H9 (cell line): ENCODE measurements around the gene MTHFD2. TPM values are rescaled to one million over a fixed set of nuclear protein-coding genes. Genes with fewer than 3 reads are reported as not detected.

ENCODE experiments used
- DNase-seq: peaks from one replicate; pipeline ENCODE4 v3.0.0-alpha.2; 2017
- H2AFZ ChIP-seq: one replicate; pipeline ENCODE4 v1.6.1; 2013; ENCODE audit warnings: mild to moderate bottlenecking, low read length, control low read depth, moderate library complexity
- H2AK5ac ChIP-seq: 2 replicates; pipeline ENCODE4 v1.6.1; 2013; ENCODE audit warnings: low read length, control low read depth, mixed read lengths; ENCODE audit not compliant: insufficient read length
- H2BK120ac ChIP-seq: one replicate; pipeline ENCODE4 v1.6.1; 2013; ENCODE audit warnings: low read depth, mild to moderate bottlenecking, low read length, control low read depth, inconsistent platforms; ENCODE audit not compliant: poor library complexity, severe bottlenecking
- H2BK12ac ChIP-seq: 2 replicates; pipeline ENCODE4 v1.6.1; 2013; ENCODE audit warnings: low read length, control low read depth, mixed read lengths, low read depth; ENCODE audit not compliant: insufficient read length
- H2BK15ac ChIP-seq: 2 replicates; pipeline ENCODE4 v1.6.1; 2013; ENCODE audit warnings: low read depth, low read length, control low read depth
- H2BK20ac ChIP-seq: one replicate; pipeline ENCODE4 v1.6.1; 2013; ENCODE audit warnings: low read depth, mild to moderate bottlenecking, low read length, control low read depth, inconsistent platforms; ENCODE audit not compliant: poor library complexity, severe bottlenecking
- H2BK5ac ChIP-seq: 2 replicates; pipeline ENCODE4 v1.6.1; 2013; ENCODE audit warnings: low read length, control low read depth, mixed read lengths; ENCODE audit not compliant: insufficient read length
- H3K14ac ChIP-seq: 2 replicates; pipeline ENCODE4 v1.6.1; 2013; ENCODE audit warnings: low read length, control low read depth; ENCODE audit not compliant: insufficient read depth
- H3K18ac ChIP-seq: 2 replicates; pipeline ENCODE4 v1.6.1; 2013; ENCODE audit warnings: low read depth, mild to moderate bottlenecking, mixed read lengths, low read length, control low read depth; ENCODE audit not compliant: insufficient read length
- H3K23ac ChIP-seq: 2 replicates; pipeline ENCODE4 v1.6.1; 2013; ENCODE audit warnings: low read length, control low read depth, mixed read lengths, low read depth; ENCODE audit not compliant: insufficient read length
- H3K23me2 ChIP-seq: 2 replicates; pipeline ENCODE4 v1.6.1; 2013; ENCODE audit warnings: low read depth, mild to moderate bottlenecking, mixed read lengths, low read length, control low read depth; ENCODE audit not compliant: insufficient read length, poor library complexity, severe bottlenecking
- H3K27ac ChIP-seq: 2 replicates; pipeline ENCODE4 v1.5.1; 2013; ENCODE audit warnings: low read length, control low read depth, mixed read lengths, low read depth; ENCODE audit not compliant: insufficient read length
- H3K27me3 ChIP-seq: 2 replicates; pipeline ENCODE4 v1.6.1; 2013; ENCODE audit warnings: low read length, control low read depth, inconsistent platforms; ENCODE audit not compliant: insufficient read depth
- H3K4ac ChIP-seq: 2 replicates; pipeline ENCODE4 v1.6.1; 2013; ENCODE audit warnings: low read depth, mild to moderate bottlenecking, control low read depth, inconsistent platforms, low read length, moderate library complexity
- H3K4me1 ChIP-seq: 2 replicates; pipeline ENCODE4 v1.6.1; 2013; ENCODE audit warnings: low read length, control low read depth, inconsistent platforms; ENCODE audit not compliant: insufficient read depth
- H3K4me2 ChIP-seq: 2 replicates; pipeline ENCODE4 v1.6.1; 2013; ENCODE audit warnings: low read length, control low read depth, mixed read lengths; ENCODE audit not compliant: insufficient read length, insufficient read depth
- H3K56ac ChIP-seq: 2 replicates; pipeline ENCODE4 v1.6.1; 2013; ENCODE audit warnings: low read depth, mild to moderate bottlenecking, mixed read lengths, low read length, control low read depth; ENCODE audit not compliant: insufficient read length
- H3K79me1 ChIP-seq: 2 replicates; pipeline ENCODE4 v1.6.1; 2013; ENCODE audit warnings: low read depth, mild to moderate bottlenecking, moderate library complexity, low read length, control low read depth, inconsistent platforms; ENCODE audit not compliant: insufficient read depth, poor library complexity, severe bottlenecking
- H3K79me2 ChIP-seq: 2 replicates; pipeline ENCODE4 v1.6.1; 2013; ENCODE audit warnings: low read length, control low read depth, inconsistent platforms; ENCODE audit not compliant: insufficient read depth
- H3K9ac ChIP-seq: 2 replicates; pipeline ENCODE4 v1.6.1; 2013; ENCODE audit warnings: low read length, control low read depth, mixed read lengths; ENCODE audit not compliant: insufficient read length; ENCODE audit errors: extremely low read depth
- H3K9me3 ChIP-seq: one replicate; pipeline ENCODE4 v1.6.1; 2013; ENCODE audit warnings: low read depth, low read length, inconsistent platforms; ENCODE audit not compliant: control insufficient read depth
- H3T11ph ChIP-seq: one replicate; pipeline ENCODE4 v1.6.1; 2013; ENCODE audit warnings: mild to moderate bottlenecking, low read length, control low read depth, inconsistent platforms
- H4K20me1 ChIP-seq: one replicate; pipeline ENCODE4 v1.6.1; 2013; ENCODE audit not compliant: control insufficient read depth, insufficient read length, insufficient read depth
- H4K5ac ChIP-seq: 2 replicates; pipeline ENCODE4 v1.6.1; 2013; ENCODE audit warnings: low read depth, mild to moderate bottlenecking, mixed read lengths, low read length, control low read depth; ENCODE audit not compliant: insufficient read length
- H4K8ac ChIP-seq: replicated peaks from 2 replicates; pipeline ENCODE4 v1.6.1; 2013; ENCODE audit warnings: low read length, control low read depth, mixed read lengths, low read depth; ENCODE audit not compliant: insufficient read length
- H4K91ac ChIP-seq: 2 replicates; pipeline ENCODE4 v1.6.1; 2013; ENCODE audit warnings: low read depth, mild to moderate bottlenecking, moderate library complexity, mixed read lengths, low read length, control low read depth; ENCODE audit not compliant: insufficient read length
- H3K27ac Mint-ChIP-seq, 3 experiments: 2 replicates in 2 of 3; 3 replicates in 1 of 3; pipeline ENCODE4 v1.8.0; 2020 to 2021; ENCODE audit warnings: mixed read lengths in 3 of 3, mild to moderate bottlenecking in 1 of 3, moderate library complexity in 1 of 3
- H3K27me3 Mint-ChIP-seq: 2 replicates; pipeline ENCODE4 v1.8.0; 2021; ENCODE audit warnings: low read depth, mild to moderate bottlenecking, moderate library complexity, mixed read lengths
- H3K36me3 Mint-ChIP-seq, 3 experiments: 2 replicates in 2 of 3; 3 replicates in 1 of 3; pipeline ENCODE4 v1.8.0; 2020 to 2021; ENCODE audit warnings: low read depth in 3 of 3, mixed read lengths in 3 of 3; ENCODE audit not compliant: insufficient read depth in 1 of 3
- H3K4me1 Mint-ChIP-seq, 2 experiments: 2 replicates each; pipeline ENCODE4 v1.8.0; 2020; ENCODE audit warnings: mixed read lengths in 2 of 2
- H3K4me3 Mint-ChIP-seq, 2 experiments: 2 replicates in 1 of 2; 3 replicates in 1 of 2; pipeline ENCODE4 v1.8.0; 2020 to 2021; ENCODE audit warnings: mild to moderate bottlenecking in 2 of 2, mixed read lengths in 2 of 2, moderate library complexity in 1 of 2
- H3K9me3 Mint-ChIP-seq, 2 experiments: 2 replicates in 1 of 2; 3 replicates in 1 of 2; pipeline ENCODE4 v1.8.0; 2020; ENCODE audit warnings: mild to moderate bottlenecking in 2 of 2, mixed read lengths in 2 of 2, moderate library complexity in 1 of 2
- WGBS: extraction: QIAGEN DNeasy Blood & Tissue Kit; methylation state at CpG from one replicate; pipeline ENCODE4 v1.1.7; 2013; ENCODE audit warnings: missing lambda C conversion rate, low lambda C conversion rate, mixed read lengths; ENCODE audit not compliant: insufficient read length; ENCODE audit errors: extremely low coverage; 5-methylcytosine and 5-hydroxymethylcytosine counted together
- total RNA-seq: library from RNA; stranded (reverse); gene quantifications from 2 replicates; pipeline ENCODE4 v1.2.1, GENCODE V29; 2021
- TF ChIP-seq, protein P1 (sequence below): fragments of 200-600 bp; sonication (generic); conservative IDR thresholded peaks from 3 replicates; pipeline ENCODE4 v1.8.0; 2021; ENCODE audit warnings: antibody characterized with exemption, mild to moderate bottlenecking

Gene MTHFD2
- total RNA-seq, 1 experiment from 2014 or later = 201 TPM

DNA sequence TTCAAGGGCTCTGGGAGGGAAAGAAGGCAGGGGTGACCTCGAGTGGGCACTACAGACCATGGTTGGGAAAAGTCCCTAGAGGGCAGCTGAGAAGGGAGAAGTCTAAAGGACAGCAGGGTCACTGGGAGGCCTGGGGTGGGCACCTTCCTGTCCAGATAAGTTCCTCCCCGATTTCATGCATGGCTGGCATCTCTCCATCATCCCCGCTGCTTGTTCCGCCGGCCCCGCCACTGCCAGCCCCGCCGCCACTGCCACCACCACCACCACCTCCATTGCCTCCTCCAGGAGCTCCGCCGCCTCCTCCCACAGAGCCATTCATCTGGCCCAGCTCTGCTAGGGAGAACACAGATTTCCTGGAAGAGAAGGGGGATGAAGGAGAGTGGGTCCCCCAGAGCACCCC lies 53.6 kb downstream of the MTHFD2 start:
- no peak overlapping the region for H3K56ac ChIP-seq

More for the DNA sequence above, 53.6 kb downstream of the MTHFD2 start:
- H2AK5ac ChIP-seq = no peak overlapping the region
- H4K91ac ChIP-seq = no peak overlapping the region
- no peaks in the 10 kb centered on the region for H3K27me3 ChIP-seq
- no peaks in the 10 kb centered on the region for H4K20me1 ChIP-seq
- no peak overlapping the region for H2BK5ac ChIP-seq
- Mint-ChIP-seq H3K27me3 (peaks cover 5% of the 10 kb centered on the region), H3K4me1 (no peaks in the 10 kb centered on the region), H3K9me3 (no peaks in the 10 kb centered on the region), H3K27ac (no peak overlapping the region), H3K4me3 (no peak overlapping the region), H3K36me3 (no peaks in the 10 kb centered on the region; a peak in 2 of 7 replicates)
- no peak overlapping the region for H2BK12ac ChIP-seq
- H3K4ac ChIP-seq = no peak overlapping the region
- no peaks in the 10 kb centered on the region for H3K9me3 ChIP-seq
- no peak overlapping the region for H3K23ac ChIP-seq
- no peak overlapping the region for H2AFZ ChIP-seq
- H3T11ph ChIP-seq = no peak overlapping the region
- H3K9ac ChIP-seq = no peak overlapping the region
- H4K8ac ChIP-seq = no peak overlapping the region
- TF ChIP-seq, protein P1, sequence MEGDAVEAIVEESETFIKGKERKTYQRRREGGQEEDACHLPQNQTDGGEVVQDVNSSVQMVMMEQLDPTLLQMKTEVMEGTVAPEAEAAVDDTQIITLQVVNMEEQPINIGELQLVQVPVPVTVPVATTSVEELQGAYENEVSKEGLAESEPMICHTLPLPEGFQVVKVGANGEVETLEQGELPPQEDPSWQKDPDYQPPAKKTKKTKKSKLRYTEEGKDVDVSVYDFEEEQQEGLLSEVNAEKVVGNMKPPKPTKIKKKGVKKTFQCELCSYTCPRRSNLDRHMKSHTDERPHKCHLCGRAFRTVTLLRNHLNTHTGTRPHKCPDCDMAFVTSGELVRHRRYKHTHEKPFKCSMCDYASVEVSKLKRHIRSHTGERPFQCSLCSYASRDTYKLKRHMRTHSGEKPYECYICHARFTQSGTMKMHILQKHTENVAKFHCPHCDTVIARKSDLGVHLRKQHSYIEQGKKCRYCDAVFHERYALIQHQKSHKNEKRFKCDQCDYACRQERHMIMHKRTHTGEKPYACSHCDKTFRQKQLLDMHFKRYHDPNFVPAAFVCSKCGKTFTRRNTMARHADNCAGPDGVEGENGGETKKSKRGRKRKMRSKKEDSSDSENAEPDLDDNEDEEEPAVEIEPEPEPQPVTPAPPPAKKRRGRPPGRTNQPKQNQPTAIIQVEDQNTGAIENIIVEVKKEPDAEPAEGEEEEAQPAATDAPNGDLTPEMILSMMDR = no peak
- no peak overlapping the region for H3K27ac ChIP-seq
- H3K4me1 ChIP-seq = no peaks in the 10 kb centered on the region
- H3K18ac ChIP-seq = no peak overlapping the region
- no peak overlapping the region for H2BK120ac ChIP-seq
- no peak overlapping the region for H4K5ac ChIP-seq
- no peak overlapping the region for H3K14ac ChIP-seq
- H2BK20ac ChIP-seq = no peak overlapping the region
- no peak for DNase-seq
- no peaks in the 10 kb centered on the region for H3K23me2 ChIP-seq
- H2BK15ac ChIP-seq = no peak overlapping the region
- no CpG with 5 or more reads among the region's 10 CpGs for WGBS
- no peak overlapping the region for H3K4me2 ChIP-seq
- H3K79me1 ChIP-seq = no peaks in the 10 kb centered on the region
- no peaks in the 10 kb centered on the region for H3K79me2 ChIP-seq
